ENCODE data around the gene VAMP2. TPM values are rescaled to one million over a fixed set of nuclear protein-coding genes. Genes with fewer than 3 reads are reported as not detected.

The VAMP2 gene, protein sequence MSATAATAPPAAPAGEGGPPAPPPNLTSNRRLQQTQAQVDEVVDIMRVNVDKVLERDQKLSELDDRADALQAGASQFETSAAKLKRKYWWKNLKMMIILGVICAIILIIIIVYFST
- 50.3 TPM for polyA plus RNA-seq (2013, experiment 1 of 4)
- 44.8 TPM for polyA plus RNA-seq (2013, experiment 2 of 4)
- polyA plus RNA-seq (2013, experiment 3 of 4): 38.2 TPM
- 47.1 TPM for polyA plus RNA-seq (2013, experiment 4 of 4)

DNA sequence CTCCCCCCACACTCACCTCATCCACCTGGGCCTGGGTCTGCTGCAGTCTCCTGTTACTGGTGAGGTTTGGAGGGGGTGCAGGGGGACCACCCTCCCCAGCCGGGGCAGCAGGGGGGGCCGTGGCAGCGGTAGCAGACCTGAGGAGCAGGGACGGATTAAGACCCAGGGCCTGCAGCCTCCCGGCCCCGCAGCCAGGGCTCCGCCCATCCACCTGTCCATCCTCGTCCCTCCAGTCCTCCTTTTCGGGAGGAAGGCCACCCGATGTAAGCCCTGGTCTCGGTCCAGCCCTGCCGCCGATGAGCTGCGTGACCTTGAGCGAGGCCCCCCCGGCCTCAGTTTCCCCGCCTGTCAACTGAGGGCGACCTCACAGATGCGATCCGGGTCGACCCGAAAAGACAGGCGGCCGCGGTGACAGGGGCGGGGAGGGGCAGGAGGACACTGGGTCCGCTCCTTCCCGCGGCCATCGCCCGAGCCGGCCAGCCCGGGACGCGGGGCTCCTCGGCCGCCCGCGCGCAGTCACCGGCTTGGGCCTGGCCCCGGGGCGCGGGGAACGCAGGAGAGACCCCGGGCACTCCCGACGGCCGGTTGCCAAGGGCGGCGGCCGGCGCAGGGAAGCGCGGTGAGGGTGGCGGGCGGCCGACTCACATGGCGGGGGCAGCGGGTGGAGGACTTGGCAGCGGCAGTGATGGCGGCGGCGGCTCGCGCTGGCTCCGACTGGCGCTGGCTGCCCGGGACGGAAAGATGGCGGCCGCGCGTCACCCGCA, at the start of gene VAMP2:
Gene VAMP2 (minus strand): TSS at position 716 of the 764 bp plus-strand sequence. CDS start 69 bp downstream, at position 647.
- 0 to 1% methylated on average over 75 of the region's 75 CpGs for WGBS, 2 experiments
- H3K27me3 ChIP-seq (ENCODE audit: control insufficient read depth, insufficient read depth, low read length, poor library complexity, severe bottlenecking): no peaks in the 10 kb centered on the region
- H3K4me3 ChIP-seq (ENCODE audit: insufficient read depth, low read depth, low read length): peak within 1 kb of the TSS; percentile 97

DNA sequence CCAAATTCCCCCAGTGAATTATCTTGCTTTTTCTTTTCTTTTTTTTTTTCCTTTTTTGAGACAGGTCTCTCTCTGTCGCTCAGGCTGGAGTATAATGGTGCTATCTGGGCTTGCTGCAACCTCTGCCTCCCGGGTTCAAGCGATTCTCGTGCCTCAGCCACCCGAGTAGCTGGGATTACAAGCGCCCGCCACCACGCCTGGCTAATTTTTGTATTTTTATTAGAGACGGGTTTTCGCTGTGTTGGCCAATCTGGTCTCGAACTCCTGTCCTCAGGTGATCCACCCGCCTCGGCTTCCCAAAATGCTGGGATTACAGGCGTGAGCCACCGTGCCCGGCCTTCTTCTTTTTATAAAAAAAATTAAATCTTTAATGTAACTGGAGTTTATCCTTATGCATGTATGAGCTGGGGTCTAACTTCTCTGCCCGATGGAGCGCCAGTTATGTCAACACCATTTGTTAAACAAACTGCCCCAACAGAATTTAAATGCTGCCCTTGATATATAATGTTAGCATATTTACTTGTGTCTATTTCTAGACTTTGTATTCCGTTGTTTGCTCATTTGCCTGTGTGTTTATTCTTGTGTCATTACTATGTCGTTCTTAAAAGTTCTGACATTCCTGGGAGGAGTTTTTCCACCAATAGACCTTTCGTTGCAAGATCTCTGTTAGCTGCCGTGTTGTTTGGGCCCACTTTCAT, 48.2 kb upstream of the VAMP2 start:
- 66 to 70% methylated on average over 19 to 20 of the region's 22 CpGs for WGBS, 2 experiments
- Histone ChIP-seq H3K4me3 (ENCODE audit: insufficient read depth, low read depth, low read length) (peak overlapping the region; percentile 66), H3K4me1 (ENCODE audit: control insufficient read depth, insufficient read depth, low read length) (peaks cover 5% of the 10 kb centered on the region), H3K36me3 (ENCODE audit: control insufficient read depth, insufficient read depth, low read length) (peaks cover 21% of the 10 kb centered on the region), H3K27ac (ENCODE audit: insufficient read depth, low read depth, low read length, poor library complexity, severe bottlenecking) (peak overlapping the region; percentile 55), H3K9me3 (ENCODE audit: control insufficient read depth, low read length) (no peaks in the 10 kb centered on the region), H3K27me3 (ENCODE audit: control insufficient read depth, insufficient read depth, low read length, poor library complexity, severe bottlenecking) (no peaks in the 10 kb centered on the region)

More for the DNA sequence above, at the start of gene VAMP2:
- H3K4me1 ChIP-seq (ENCODE audit: control insufficient read depth, insufficient read depth, low read length): peaks cover 28% of the 10 kb centered on the region
- peak within 1 kb of the TSS; percentile 97 for H3K27ac ChIP-seq (ENCODE audit: insufficient read depth, low read depth, low read length, poor library complexity, severe bottlenecking)
- H3K9me3 ChIP-seq (ENCODE audit: control insufficient read depth, low read length): no peaks in the 10 kb centered on the region
- H3K36me3 ChIP-seq (ENCODE audit: control insufficient read depth, insufficient read depth, low read length): peaks cover 11% of the 10 kb centered on the region

DNA sequence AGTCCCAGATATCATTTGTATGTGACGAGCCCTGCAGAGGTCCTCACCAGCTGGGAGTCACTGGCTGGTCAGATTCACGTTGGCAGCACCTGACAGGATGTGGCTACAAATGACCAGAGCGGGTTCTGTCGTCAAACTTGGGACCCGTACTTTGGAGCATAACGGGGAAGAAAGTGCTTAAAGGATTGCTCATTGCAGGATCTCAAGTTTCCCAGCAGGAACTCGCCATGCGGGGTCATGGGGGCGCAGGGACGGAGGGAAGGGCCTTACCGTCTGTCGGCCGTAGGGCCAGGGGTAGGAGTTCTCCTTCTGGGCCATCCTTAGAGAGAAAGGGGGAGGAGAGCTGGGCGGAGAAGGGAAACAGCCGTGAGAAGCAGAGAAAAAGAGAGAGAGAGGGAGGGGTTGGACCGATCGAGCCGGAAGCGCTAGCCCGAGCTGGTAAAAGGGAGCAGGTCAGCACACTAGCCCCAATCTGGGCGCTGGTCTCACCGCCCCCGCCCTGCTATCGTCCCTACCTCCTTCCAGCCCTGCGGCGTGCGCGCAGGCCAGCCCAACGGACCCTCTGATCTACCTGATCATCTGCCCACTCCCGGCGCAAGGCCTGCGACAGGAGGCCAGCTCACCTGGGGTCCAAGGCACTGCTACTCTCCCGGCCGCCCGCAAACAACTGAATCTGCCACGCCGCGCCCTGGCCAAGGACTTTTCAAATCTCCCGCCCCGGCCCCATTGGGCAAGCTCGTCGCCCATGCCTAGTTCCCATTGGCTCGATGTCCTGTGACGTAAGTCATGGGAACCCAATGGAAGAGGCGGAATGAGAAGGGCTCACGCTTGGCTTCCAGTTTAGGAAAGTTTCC, 47.4 kb upstream of the VAMP2 start, which contains the start of gene AURKB:
Gene AURKB (minus strand): TSS at position 669 of the 854 bp plus-strand sequence. CDS start 351 bp downstream, at position 318.
- WGBS, 2 experiments: 0 to 1% methylated on average over 46 of the region's 46 CpGs
- Histone ChIP-seq H3K27ac (ENCODE audit: insufficient read depth, low read depth, low read length, poor library complexity, severe bottlenecking) (peak within 1 kb of the TSS; percentile 55), H3K36me3 (ENCODE audit: control insufficient read depth, insufficient read depth, low read length) (peaks cover 29% of the 10 kb centered on the region)

DNA sequence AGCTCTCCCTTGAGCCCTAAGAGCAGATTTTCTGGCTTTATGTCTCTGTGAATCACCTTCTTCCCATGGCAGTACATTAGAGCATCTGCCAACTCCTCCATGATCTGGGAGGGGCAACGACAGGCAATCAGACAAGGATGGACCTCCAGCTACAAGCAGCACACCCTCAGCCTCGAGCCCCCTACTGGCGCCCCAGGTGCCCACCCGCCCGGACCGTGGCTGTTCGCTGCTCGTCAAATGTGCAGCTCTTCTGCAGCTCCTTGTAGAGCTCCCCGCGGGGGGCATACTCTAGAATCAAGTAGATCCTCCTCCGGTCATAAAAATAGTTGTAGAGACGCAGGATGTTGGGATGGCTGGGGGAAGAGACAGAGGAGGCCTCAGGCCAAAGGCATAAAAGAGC, 43.8 kb upstream of the VAMP2 start:
- H3K27ac ChIP-seq (ENCODE audit: insufficient read depth, low read depth, low read length, poor library complexity, severe bottlenecking): no peak overlapping the region
- peaks cover 40% of the 10 kb centered on the region for H3K36me3 ChIP-seq (ENCODE audit: control insufficient read depth, insufficient read depth, low read length)
- WGBS, 2 experiments: 96 to 99% methylated on average over 12 of the region's 12 CpGs
- H3K27me3 ChIP-seq (ENCODE audit: control insufficient read depth, insufficient read depth, low read length, poor library complexity, severe bottlenecking): no peaks in the 10 kb centered on the region
- H3K4me3 ChIP-seq (ENCODE audit: insufficient read depth, low read depth, low read length): no peak overlapping the region
- no peaks in the 10 kb centered on the region for H3K9me3 ChIP-seq (ENCODE audit: control insufficient read depth, low read length)
- H3K4me1 ChIP-seq (ENCODE audit: control insufficient read depth, insufficient read depth, low read length): peaks cover 5% of the 10 kb centered on the region

More for the DNA sequence above, 47.4 kb upstream of the VAMP2 start, which contains the start of gene AURKB:
- Histone ChIP-seq H3K4me3 (ENCODE audit: insufficient read depth, low read depth, low read length) (peak within 1 kb of the TSS; percentile 66), H3K4me1 (ENCODE audit: control insufficient read depth, insufficient read depth, low read length) (peaks cover 5% of the 10 kb centered on the region), H3K9me3 (ENCODE audit: control insufficient read depth, low read length) (no peaks in the 10 kb centered on the region), H3K27me3 (ENCODE audit: control insufficient read depth, insufficient read depth, low read length, poor library complexity, severe bottlenecking) (no peaks in the 10 kb centered on the region)

DNA sequence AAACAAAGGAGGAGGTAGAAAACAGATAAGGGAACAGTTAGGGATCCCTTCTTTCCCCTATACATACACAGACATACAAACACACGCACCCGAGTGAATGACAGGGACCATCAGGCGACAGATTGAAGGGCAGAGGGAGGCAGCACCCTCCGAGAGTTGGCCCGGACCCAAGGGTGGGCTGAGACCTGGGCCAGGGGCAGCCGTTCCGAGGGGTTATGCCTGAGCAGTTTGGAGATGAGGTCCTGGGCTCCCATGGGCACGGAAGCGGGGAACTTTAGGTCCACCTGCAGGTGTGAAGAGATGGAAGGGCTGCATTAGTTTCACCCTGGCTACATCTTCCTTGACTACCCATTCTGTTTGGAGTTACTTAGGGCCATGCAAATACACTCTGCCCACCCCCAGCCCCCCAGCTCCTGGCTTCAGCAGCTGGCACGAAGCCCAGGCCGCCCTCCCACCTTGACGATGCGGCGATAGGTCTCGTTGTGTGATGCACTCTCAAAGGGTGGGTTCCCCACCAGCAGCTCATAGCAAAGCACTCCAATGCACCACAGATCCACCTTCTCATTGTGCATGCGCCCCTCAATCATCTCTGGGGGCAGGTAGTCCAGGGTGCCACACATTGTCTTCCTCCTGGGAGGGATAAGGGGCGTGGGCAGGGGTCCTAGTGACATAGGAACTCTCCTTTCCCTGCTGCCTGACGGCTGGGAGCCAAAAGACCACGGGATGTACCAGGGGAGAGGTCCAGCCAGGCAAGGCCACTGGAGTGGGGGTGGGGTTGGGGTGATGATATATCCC, 42.2 kb upstream of the VAMP2 start:
- Histone ChIP-seq H3K4me3 (ENCODE audit: insufficient read depth, low read depth, low read length) (no peak overlapping the region), H3K9me3 (ENCODE audit: control insufficient read depth, low read length) (no peaks in the 10 kb centered on the region), H3K27ac (ENCODE audit: insufficient read depth, low read depth, low read length, poor library complexity, severe bottlenecking) (no peak overlapping the region), H3K4me1 (ENCODE audit: control insufficient read depth, insufficient read depth, low read length) (peaks cover 5% of the 10 kb centered on the region), H3K27me3 (ENCODE audit: control insufficient read depth, insufficient read depth, low read length, poor library complexity, severe bottlenecking) (no peaks in the 10 kb centered on the region), H3K36me3 (ENCODE audit: control insufficient read depth, insufficient read depth, low read length) (peaks cover 40% of the 10 kb centered on the region)
- WGBS, 2 experiments: 91 to 92% methylated on average over 19 of the region's 19 CpGs

DNA sequence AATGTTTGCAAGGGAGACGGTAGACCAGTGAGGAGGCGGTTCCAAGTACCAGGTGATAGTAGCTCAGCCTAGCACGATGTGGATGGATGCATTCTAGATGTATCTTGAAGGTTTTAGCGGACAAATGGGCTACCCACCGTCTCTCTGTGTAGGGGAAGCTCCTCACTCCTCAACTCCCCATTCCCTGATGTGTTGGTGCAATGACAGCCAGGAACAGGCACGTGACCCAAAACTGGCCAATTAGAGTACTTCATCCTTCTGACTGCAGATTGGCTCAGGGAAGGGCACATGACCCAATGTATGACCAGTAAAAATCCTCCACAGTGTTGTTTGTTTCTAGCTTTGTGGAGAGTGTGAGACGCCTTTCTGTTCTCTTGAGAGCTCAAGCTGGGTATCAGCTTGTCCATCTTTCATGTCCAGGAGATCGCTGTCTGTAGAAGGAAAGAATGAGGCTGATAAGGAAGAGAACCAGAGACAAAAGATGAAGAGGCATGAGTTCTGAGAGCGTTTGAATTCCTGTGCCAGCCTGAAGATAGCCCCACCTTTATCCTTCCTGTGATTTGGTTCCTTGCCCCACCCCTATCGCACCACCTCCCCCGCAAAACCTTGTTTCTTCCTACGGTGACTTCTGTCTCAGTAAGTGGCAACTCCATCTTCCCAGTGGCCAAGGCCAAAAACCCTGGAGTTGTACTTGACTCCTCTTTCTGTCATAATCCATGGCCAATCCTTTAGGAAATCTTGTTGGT, 29.5 kb upstream of the VAMP2 start:
- peaks cover 21% of the 10 kb centered on the region for H3K27me3 ChIP-seq (ENCODE audit: control insufficient read depth, insufficient read depth, low read length, poor library complexity, severe bottlenecking)
- peak overlapping the region; percentile 16 for H3K4me3 ChIP-seq (ENCODE audit: insufficient read depth, low read depth, low read length)
- H3K27ac ChIP-seq (ENCODE audit: insufficient read depth, low read depth, low read length, poor library complexity, severe bottlenecking): peak overlapping the region; percentile 31
- H3K9me3 ChIP-seq (ENCODE audit: control insufficient read depth, low read length): no peaks in the 10 kb centered on the region
- WGBS, 2 experiments: 18 to 21% methylated on average over 12 of the region's 12 CpGs
- no peaks in the 10 kb centered on the region for H3K36me3 ChIP-seq (ENCODE audit: control insufficient read depth, insufficient read depth, low read length)
- H3K4me1 ChIP-seq (ENCODE audit: control insufficient read depth, insufficient read depth, low read length): peaks cover 17% of the 10 kb centered on the region

DNA sequence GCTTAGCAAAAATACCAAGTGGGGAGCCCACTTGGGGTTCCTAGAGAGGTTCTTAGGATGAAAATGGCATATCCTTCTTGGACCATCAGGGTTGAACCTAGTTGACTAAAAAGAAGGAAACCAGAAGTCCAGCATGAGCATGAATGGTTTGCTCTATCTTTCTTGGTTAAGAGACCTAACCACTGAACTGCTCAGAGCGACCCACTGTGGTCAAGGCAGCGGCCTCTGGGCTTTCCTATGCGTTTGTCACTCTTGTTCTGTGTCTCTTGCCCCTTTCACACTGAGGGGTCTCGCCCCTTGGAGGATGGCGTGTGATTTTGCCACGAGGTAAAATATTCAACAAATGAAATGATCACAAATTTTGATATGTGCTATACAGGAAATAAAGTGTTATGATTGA, 27.8 kb upstream of the VAMP2 start:
- no peak overlapping the region for H3K27ac ChIP-seq (ENCODE audit: insufficient read depth, low read depth, low read length, poor library complexity, severe bottlenecking)
- H3K36me3 ChIP-seq (ENCODE audit: control insufficient read depth, insufficient read depth, low read length): no peaks in the 10 kb centered on the region
- WGBS, 2 experiments: 55 to 61% methylated on average over 6 of the region's 6 CpGs
- H3K9me3 ChIP-seq (ENCODE audit: control insufficient read depth, low read length): no peaks in the 10 kb centered on the region
- peaks cover 17% of the 10 kb centered on the region for H3K4me1 ChIP-seq (ENCODE audit: control insufficient read depth, insufficient read depth, low read length)
- peak overlapping the region; percentile 58 for H3K4me3 ChIP-seq (ENCODE audit: insufficient read depth, low read depth, low read length)
- peaks cover 21% of the 10 kb centered on the region for H3K27me3 ChIP-seq (ENCODE audit: control insufficient read depth, insufficient read depth, low read length, poor library complexity, severe bottlenecking)

DNA sequence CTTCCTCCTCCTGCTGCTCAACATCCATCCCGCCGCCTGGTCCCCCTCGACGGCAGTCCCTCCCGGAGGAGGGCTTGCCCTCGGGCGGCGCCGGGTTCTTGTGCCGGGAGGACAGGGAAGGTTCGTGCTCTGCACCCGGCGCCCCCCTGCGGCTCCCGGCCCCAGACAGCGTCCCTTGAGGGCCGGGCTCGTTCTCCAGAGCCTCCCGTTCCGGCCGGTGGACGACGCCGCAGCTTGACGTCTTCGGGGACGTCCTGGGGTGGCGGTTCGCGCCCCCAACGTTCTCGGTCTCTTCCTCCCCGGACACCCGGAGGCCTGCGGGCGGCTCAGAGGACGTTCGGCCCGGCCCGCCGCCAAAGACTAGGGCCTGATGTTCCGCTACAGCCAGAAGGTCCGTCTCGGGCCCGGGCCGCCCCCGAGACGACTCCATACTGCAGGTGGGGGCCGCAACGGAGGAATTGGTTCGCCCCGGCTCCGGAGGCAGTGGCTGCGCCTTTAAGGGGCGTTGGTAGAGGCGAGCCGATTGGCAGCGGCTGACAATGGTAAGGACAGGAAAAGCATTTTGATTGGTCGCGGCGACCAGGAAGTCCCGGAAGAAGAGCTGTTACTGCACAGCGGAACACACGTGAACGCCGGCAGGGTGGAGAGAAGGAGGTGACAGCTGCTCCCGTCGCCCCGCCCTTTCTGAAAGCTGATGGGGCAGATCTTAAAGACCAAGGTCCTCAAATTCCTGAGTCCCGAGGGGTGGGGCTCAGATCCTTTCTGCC, 27.1 kb upstream of the VAMP2 start, which contains the start of gene BORCS6:
Gene BORCS6 (minus strand): TSS at position 470 of the 767 bp plus-strand sequence. CDS start 40 bp downstream, at position 430.
- Histone ChIP-seq H3K9me3 (ENCODE audit: control insufficient read depth, low read length) (no peaks in the 10 kb centered on the region), H3K27me3 (ENCODE audit: control insufficient read depth, insufficient read depth, low read length, poor library complexity, severe bottlenecking) (peaks cover 21% of the 10 kb centered on the region), H3K4me1 (ENCODE audit: control insufficient read depth, insufficient read depth, low read length) (peaks cover 17% of the 10 kb centered on the region), H3K27ac (ENCODE audit: insufficient read depth, low read depth, low read length, poor library complexity, severe bottlenecking) (no peak within 1 kb of the TSS), H3K36me3 (ENCODE audit: control insufficient read depth, insufficient read depth, low read length) (no peaks in the 10 kb centered on the region), H3K4me3 (ENCODE audit: insufficient read depth, low read depth, low read length) (peak within 1 kb of the TSS; percentile 58)
- 0% methylated on average over 70 of the region's 70 CpGs for WGBS, 2 experiments

Data from ectodermal cell (in vitro differentiated cells).